Measurements from ENCODE around the gene RIC3. TPM values are rescaled to one million over a fixed set of nuclear protein-coding genes. Genes with fewer than 3 reads are reported as not detected.

The RIC3 gene
- total RNA-seq, 4 donors from 2014 or later, result 1.5 to 6.4 (median 3.7) TPM

DNA sequence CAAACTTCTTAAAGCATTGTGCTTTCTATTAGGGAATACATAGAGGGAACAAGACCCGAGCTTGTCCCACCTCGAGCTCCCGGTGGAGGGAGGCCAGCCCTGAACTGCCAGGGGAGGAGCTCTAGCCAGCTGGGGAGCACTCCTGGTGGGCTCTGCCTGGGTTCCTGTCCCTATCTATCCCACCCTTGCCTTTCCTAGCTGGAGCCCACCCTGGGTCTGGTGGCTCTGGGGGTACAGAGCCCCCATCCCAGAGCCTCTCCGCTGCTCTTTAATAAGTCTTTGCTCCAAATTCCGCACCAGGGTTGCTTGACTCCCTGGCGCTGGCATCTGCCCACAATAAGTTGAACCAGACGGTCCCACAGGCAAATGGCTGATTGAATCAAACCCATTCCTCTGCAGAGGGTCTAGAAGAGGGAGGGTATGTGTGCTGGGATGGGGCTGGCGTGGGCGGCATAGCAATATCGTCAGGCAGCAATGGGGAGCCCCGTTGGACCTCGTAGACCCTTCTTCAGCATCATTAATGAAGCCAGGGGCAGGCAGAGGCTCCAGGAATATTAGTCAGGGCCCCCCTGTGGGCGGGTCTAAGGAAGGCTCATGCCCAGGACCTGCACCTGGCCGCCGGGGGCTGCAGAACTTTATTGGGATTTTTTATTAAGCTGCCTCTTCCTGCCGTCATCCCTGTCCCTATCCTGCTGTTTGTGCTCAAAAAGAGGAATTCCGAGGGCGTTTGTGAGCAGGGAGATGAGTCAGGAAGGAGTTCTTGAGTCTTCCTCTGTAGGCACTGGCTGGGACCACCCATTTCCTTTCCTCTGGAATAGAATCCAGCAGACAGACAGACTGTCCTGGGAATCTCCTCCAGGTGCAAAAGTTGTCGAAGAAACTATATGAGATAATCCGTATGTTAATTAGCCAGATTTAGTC lies 38.5 kb upstream of the RIC3 start:
- TF ChIP-seq, protein P1, sequence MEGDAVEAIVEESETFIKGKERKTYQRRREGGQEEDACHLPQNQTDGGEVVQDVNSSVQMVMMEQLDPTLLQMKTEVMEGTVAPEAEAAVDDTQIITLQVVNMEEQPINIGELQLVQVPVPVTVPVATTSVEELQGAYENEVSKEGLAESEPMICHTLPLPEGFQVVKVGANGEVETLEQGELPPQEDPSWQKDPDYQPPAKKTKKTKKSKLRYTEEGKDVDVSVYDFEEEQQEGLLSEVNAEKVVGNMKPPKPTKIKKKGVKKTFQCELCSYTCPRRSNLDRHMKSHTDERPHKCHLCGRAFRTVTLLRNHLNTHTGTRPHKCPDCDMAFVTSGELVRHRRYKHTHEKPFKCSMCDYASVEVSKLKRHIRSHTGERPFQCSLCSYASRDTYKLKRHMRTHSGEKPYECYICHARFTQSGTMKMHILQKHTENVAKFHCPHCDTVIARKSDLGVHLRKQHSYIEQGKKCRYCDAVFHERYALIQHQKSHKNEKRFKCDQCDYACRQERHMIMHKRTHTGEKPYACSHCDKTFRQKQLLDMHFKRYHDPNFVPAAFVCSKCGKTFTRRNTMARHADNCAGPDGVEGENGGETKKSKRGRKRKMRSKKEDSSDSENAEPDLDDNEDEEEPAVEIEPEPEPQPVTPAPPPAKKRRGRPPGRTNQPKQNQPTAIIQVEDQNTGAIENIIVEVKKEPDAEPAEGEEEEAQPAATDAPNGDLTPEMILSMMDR (IDR thresholded peaks at IDR 0.05; ENCODE audit: low read depth), result no peak

DNA sequence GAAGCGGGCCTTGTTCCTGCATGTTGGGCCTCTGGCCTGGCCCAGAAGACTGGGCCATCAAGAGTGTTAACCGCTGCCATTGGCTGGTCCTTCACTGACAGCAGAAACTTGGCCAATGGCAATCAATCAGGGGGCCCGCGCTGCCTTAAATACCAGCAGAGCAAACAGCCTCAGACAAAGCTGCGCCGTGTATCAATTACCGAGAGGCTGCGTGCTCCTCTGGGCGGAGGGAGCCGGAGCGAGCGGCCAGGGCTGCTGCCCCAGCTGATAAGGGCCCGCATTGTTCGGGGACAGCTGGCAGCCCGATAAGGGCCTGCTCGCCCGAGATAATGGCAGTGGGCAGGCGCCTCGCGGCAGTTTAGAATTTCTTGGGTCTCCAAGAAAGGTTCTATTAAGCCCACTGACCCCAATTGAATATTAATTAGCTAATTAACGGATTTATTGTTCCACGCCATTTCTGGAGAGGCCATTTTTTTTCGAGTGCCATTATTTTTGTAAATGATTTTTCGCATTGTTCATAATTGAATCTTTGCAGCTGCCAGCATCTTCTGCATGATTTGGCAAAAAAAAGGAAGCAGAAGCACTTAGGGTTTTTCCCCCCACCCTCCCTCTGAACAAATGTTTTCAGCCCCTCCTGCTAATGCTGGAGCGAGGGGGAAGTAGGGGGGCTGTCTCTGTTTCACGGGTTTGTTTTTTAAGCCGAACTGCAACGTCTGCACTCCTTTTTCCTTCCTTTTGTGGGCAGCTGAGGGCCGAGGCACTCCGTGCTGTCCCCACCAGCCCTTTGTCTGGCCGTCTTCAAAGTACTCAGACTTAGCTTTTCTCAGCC lies 37.6 kb upstream of the RIC3 start:
- TF ChIP-seq, protein P1 (IDR thresholded peaks at IDR 0.05; ENCODE audit: low read depth), result no peak

DNA sequence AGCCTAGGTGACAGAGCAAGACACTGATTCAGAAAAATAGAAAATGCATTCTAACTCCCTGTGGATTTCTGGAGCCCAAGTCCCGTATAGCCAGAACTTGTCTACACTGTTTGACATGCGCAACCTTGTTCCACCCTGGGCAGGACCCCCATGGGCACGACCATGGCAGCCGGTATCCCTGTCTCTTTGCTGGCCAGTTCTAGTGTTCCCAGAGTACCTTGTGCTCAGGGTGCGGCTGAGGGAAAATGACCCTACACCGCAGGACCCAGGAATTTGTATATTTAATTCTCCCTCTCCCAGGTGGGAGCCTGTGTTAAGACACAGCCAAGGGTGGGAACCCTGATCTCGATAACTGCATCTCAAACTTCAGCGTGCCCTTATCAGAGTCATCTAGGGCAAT lies 36.7 kb upstream of the RIC3 start:
- TF ChIP-seq, protein P1 (IDR thresholded peaks at IDR 0.05; ENCODE audit: low read depth), result no peak

DNA sequence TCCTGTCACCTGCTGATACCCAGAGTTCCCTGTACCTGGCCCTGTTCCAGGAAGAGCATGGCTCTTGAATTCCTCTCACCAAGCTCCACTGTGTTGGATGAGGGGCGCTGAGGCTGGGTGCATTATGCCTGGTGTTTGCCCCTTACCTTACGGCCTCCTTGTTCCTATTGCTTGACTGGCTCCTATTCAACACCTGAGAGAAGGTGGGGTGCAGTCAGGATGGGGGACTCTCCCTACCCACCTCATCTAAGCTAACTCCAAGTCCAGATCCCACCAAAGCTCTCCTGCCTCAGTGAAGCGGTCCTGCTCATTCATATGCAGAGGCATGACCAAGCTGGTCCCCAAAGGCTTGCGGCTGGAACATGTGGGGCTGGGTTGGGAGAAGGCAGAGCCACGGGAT lies 35.8 kb upstream of the RIC3 start:
- TF ChIP-seq, protein P1 (IDR thresholded peaks at IDR 0.05; ENCODE audit: low read depth), result no peak

DNA sequence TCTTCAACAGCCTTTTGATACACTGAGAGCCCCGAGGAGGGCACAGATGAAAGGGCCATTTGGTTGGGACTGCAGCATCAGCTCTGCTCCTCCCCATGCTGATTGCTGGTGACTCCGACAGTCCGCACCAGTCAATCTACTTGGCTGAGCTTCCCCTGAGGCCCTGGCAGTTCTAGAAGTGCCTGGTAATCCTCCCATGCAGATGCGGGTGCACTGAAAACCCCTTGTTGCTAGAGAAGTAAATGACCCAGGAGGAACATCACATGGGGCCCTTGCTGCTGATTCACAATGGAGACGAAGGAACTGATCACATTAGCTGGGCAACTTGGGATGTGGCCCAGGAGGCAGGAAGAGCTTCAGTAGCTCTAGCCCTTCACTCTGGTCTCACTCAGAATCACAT lies 35.2 kb upstream of the RIC3 start:
- TF ChIP-seq, protein P1 (IDR thresholded peaks at IDR 0.05; ENCODE audit: low read depth), result no peak

DNA sequence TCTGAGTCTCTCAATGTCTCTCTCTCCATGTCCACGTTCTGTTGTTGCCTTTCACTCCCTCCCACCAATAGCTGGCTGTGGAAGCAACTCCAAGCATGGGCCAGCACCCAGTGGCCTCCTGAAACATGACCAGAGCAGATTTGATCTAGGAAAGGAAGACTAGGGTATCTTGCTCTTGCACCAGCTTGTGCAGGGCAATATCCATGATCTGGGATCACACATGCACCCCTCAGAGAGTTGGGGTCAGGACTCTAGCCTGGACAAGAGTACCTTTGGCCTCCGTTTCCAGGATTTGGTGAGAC lies 34.5 kb upstream of the RIC3 start:
- TF ChIP-seq, protein P1 (IDR thresholded peaks at IDR 0.05; ENCODE audit: low read depth), result no peak
